HepG2 (cell line): ENCODE measurements around the gene TPPP2. TPM values are rescaled to one million over a fixed set of nuclear protein-coding genes. Genes with fewer than 3 reads are reported as not detected.

Experiments used
- ATF4 ChIP-seq, 2 experiments: fragments of 450-650 bp in 1 of 2; sonication (generic) in 1 of 2; formaldehyde crosslinking; IDR thresholded peaks; 2 replicates each; pipeline versions ENCODE4 v1.5.0 to v1.8.0; 2020 to 2022; ENCODE audit warnings: mild to moderate bottlenecking in 1 of 2, missing genetic modification reagents in 1 of 2
- BCL3 ChIP-seq: sonication (generic); formaldehyde crosslinking; IDR thresholded peaks from 2 replicates; pipeline ENCODE4 v1.5.1; 2020; ENCODE audit warnings: mild to moderate bottlenecking, missing genetic modification reagents, moderate library complexity
- CEBPB ChIP-seq: IDR thresholded peaks from 2 replicates; pipeline ENCODE4 v1.6.1; 2011; ENCODE audit warnings: low read depth, low read length, improper control_type of control experiment, borderline replicate concordance
- FOXO4 ChIP-seq: sonication (generic); formaldehyde crosslinking; conservative IDR thresholded peaks from 2 replicates; pipeline ENCODE4 v1.8.1; 2023; ENCODE audit warnings: missing genetic modification reagents
- NONO ChIP-seq, 2 experiments: fragments of 450-650 bp in 1 of 2; sonication (generic) in 1 of 2; formaldehyde crosslinking in 1 of 2; IDR thresholded peaks in 1 of 2; conservative IDR thresholded peaks in 1 of 2; 2 replicates each; pipeline versions ENCODE4 v1.6.1 to v1.8.0; 2017 to 2022; ENCODE audit warnings: mild to moderate bottlenecking in 1 of 2, missing genetic modification reagents in 1 of 2, moderate library complexity in 1 of 2
- RNF219 ChIP-seq: sonication (generic); formaldehyde crosslinking; IDR thresholded peaks from 2 replicates; pipeline ENCODE4 v1.5.0; 2020; ENCODE audit warnings: mild to moderate bottlenecking, missing genetic modification reagents
- YEATS4 ChIP-seq: sonication (generic); formaldehyde crosslinking; IDR thresholded peaks from 2 replicates; pipeline ENCODE4 v1.4.0; 2020; ENCODE audit warnings: missing genetic modification reagents, borderline replicate concordance
- ZBTB26 ChIP-seq: IDR thresholded peaks from 2 replicates; pipeline ENCODE4 v1.6.1; 2016; ENCODE audit warnings: missing compliant biosample characterization, missing genetic modification reagents, borderline replicate concordance
- ZNF263 ChIP-seq: sonication (generic); formaldehyde crosslinking; IDR thresholded peaks from 2 replicates; pipeline ENCODE4 v1.4.0; 2020; ENCODE audit warnings: missing genetic modification reagents
- ZNF280B ChIP-seq: sonication (generic); formaldehyde crosslinking; IDR thresholded peaks from 2 replicates; pipeline ENCODE4 v1.5.0; 2020; ENCODE audit warnings: missing genetic modification reagents, mild to moderate bottlenecking, borderline replicate concordance
- ZNF687 ChIP-seq: sonication (generic); formaldehyde crosslinking; IDR thresholded peaks from 2 replicates; pipeline ENCODE4 v1.5.1; 2020; ENCODE audit warnings: mild to moderate bottlenecking, missing genetic modification reagents, moderate library complexity
- ZNF691 ChIP-seq: sonication (generic); formaldehyde crosslinking; IDR thresholded peaks from 2 replicates; pipeline ENCODE4 v1.4.0; 2020; ENCODE audit warnings: missing genetic modification reagents, low read depth, mild to moderate bottlenecking, borderline replicate concordance
- polyA plus RNA-seq, 8 experiments: library from polyadenylated mRNA; depleted of rRNA in 3 of 8; stranded (reverse) in 7 of 8; unstranded in 1 of 8; fragments of >200 nt; fragmentation: Illumina TruSeq in 4 of 8; extraction: Trizol in 4 of 8; gene quantifications; 2 replicates each; pipeline versions ENCODE4 v1.2.1 to v1.2.3, GENCODE V29; 2011 to 2016; ENCODE audit warnings: low read depth in 4 of 8, missing spikeins in 1 of 8, mixed read lengths in 1 of 8; ENCODE audit not compliant: insufficient read depth in 1 of 8
- total RNA-seq, 5 experiments: library from RNA; depleted of rRNA; stranded (reverse); fragments of >200 nt; fragmentation: Illumina TruSeq; extraction: Trizol; gene quantifications; 2 replicates each; pipeline ENCODE4 v1.2.3, GENCODE V29; 2016; ENCODE audit warnings: low read depth in 1 of 5

The TPPP2 gene
- total and polyA plus RNA-seq, 2 of the 13 experiments (the other 11 are each of a cell fraction or from before 2014, with no cell fraction given), result 0.58 to 4.2 TPM

GRCh38 chr14:21072781-21073339 lies 42.8 kb downstream of the TPPP2 start (continued):
- TF ChIP-seq ZNF280B (CRISPR knock-in tag) (peak; percentile 67; the same call in 1 of the 2 replicates), YEATS4 (CRISPR knock-in tag) (no peak), ZNF691 (CRISPR knock-in tag) (no peak), NONO (IDR thresholded peaks at IDR 0.05) (no peak), NONO (CRISPR knock-in tag; conservative IDR thresholded peaks at IDR 0.05) (0 out of 2 replicates have a peak, but pooled peaks have one; percentile 33), BCL3 (CRISPR knock-in tag) (0 out of 2 replicates have a peak, but pooled peaks have one; percentile 63), RNF219 (CRISPR knock-in tag) (no peak), ZNF263 (CRISPR knock-in tag) (peak; percentile 39; the same call in 1 of the 2 replicates), ZNF687 (CRISPR knock-in tag) (peak; percentile 39), FOXO4 (CRISPR knock-in tag) (0 out of 2 replicates have a peak, but pooled peaks have one; percentile 40), ATF4 (CRISPR knock-in tag; IDR thresholded peaks at IDR 0.05) (no peak), CEBPB (no peak), ZBTB26 (CRISPR knock-in tag) (no peak)
